Endothelial cell of umbilical vein (primary cell): ENCODE data around the gene KANK3. TPM values are rescaled to one million over a fixed set of nuclear protein-coding genes. Genes with fewer than 3 reads are reported as not detected.

ENCODE experiments used
- BruUV-seq: library from RNA; stranded (reverse); fragments of 400-500 nt; replicated peaks from 2 replicates; lab custom pipeline; 2021; lab: Mats Ljungman, UMichigan
- CTCF ChIA-PET: fragments of 300-600, 350-600 bp; sonication (Branson Sonifier 250); formaldehyde crosslinking; loops from one replicate; lab custom pipeline; 2021; ENCODE audit warnings: antibody characterized with exemption, inconsistent platforms; lab: Charles Lee
- POLR2A ChIA-PET: fragments of 300-600, 350-600 bp; sonication (Branson Sonifier 250); formaldehyde crosslinking; loops from one replicate; lab custom pipeline; 2021; ENCODE audit warnings: antibody characterized with exemption, inconsistent platforms; lab: Charles Lee
- DNase-seq: peaks from one replicate; pipeline ENCODE4 v3.0.0-alpha.2; 2011; ENCODE audit warnings: low read depth, low spot score
- FAIRE-seq: peaks from 2 replicates; lab custom pipeline; 2011; peaks lifted over from hg19 to GRCh38; lab: Jason Lieb, UNC
- H2AFZ ChIP-seq: 2 replicates; pipeline ENCODE4 v1.6.0; 2012; ENCODE audit warnings: low read depth, low read length, control low read depth, inconsistent platforms
- H3K27ac ChIP-seq: 2 replicates; pipeline ENCODE4 v1.5.1; 2011; ENCODE audit warnings: low read depth, mild to moderate bottlenecking, control low read depth, low read length, moderate library complexity; ENCODE audit not compliant: insufficient read depth
- H3K27me3 ChIP-seq, 2 experiments: 2 replicates each; pipeline versions ENCODE4 v1.6.0 to v1.6.1; 2011; ENCODE audit warnings: low read length in 2 of 2, mixed read lengths in 1 of 2; ENCODE audit not compliant: control insufficient read depth in 2 of 2, insufficient read depth in 2 of 2
- H3K36me3 ChIP-seq, 2 experiments: 2 replicates in 1 of 2; 3 replicates in 1 of 2; pipeline ENCODE4 v1.5.1; 2011; ENCODE audit warnings: low read length in 2 of 2, mild to moderate bottlenecking in 1 of 2, moderate library complexity in 1 of 2; ENCODE audit not compliant: control insufficient read depth in 2 of 2, insufficient read depth in 2 of 2; ENCODE audit errors: extremely low read depth in 1 of 2
- H3K4me1 ChIP-seq: 3 replicates; pipeline ENCODE4 v1.5.1; 2011; ENCODE audit warnings: mild to moderate bottlenecking, low read length; ENCODE audit not compliant: control insufficient read depth, insufficient read depth; ENCODE audit errors: extremely low read depth
- H3K4me2 ChIP-seq: 2 replicates; pipeline ENCODE4 v1.6.1; 2011; ENCODE audit warnings: low read length, control low read depth, mixed read lengths; ENCODE audit not compliant: insufficient read depth
- H3K4me3 ChIP-seq, 3 experiments: fragments of 200-600 bp in 1 of 3; sonication (generic), shearing (Covaris generic) in 1 of 3; replicated peaks in 1 of 3; 2 replicates each; pipeline ENCODE4 v1.5.1; 2011 to 2016; ENCODE audit warnings: control low read depth in 3 of 3, low read length in 3 of 3, mild to moderate bottlenecking in 2 of 3, inconsistent platforms in 1 of 3, low read depth in 1 of 3, moderate library complexity in 1 of 3; ENCODE audit not compliant: insufficient read depth in 1 of 3
- H3K79me2 ChIP-seq: 2 replicates; pipeline ENCODE4 v1.6.0; 2012; ENCODE audit warnings: low read length, inconsistent platforms; ENCODE audit not compliant: control insufficient read depth, insufficient read depth
- H3K9ac ChIP-seq: replicated peaks from 2 replicates; pipeline ENCODE3; 2011; ENCODE audit warnings: low read length, control low read depth; ENCODE audit not compliant: insufficient read depth; ENCODE audit errors: extremely low read depth
- H3K9me1 ChIP-seq: replicated peaks from 3 replicates; pipeline ENCODE4 v1.6.0; 2011; ENCODE audit warnings: mild to moderate bottlenecking, low read length; ENCODE audit not compliant: control insufficient read depth, insufficient read depth; ENCODE audit errors: extremely low read depth
- H3K9me3 ChIP-seq: replicated peaks from 2 replicates; pipeline ENCODE4 v1.5.1; 2012; ENCODE audit warnings: low read length, inconsistent platforms; ENCODE audit not compliant: control insufficient read depth, insufficient read depth
- H4K20me1 ChIP-seq: replicated peaks from 2 replicates; pipeline ENCODE3; 2011; ENCODE audit warnings: mild to moderate bottlenecking, low read length; ENCODE audit not compliant: control insufficient read depth, insufficient read depth; ENCODE audit errors: extremely low read depth
- EZH2 ChIP-seq: IDR thresholded peaks from 2 replicates; pipeline ENCODE4 v1.6.1; 2012; ENCODE audit warnings: borderline replicate concordance, low read depth, mild to moderate bottlenecking, moderate library complexity, low read length, inconsistent platforms; ENCODE audit not compliant: severe bottlenecking
- FOS ChIP-seq: IDR thresholded peaks from 2 replicates; pipeline ENCODE4 v1.6.1; 2011; ENCODE audit warnings: mild to moderate bottlenecking, low read length, moderate library complexity, borderline replicate concordance; ENCODE audit not compliant: insufficient read depth
- GATA2 ChIP-seq: IDR thresholded peaks from 2 replicates; pipeline ENCODE4 v1.7.0; 2011; ENCODE audit warnings: low read depth, mild to moderate bottlenecking, moderate library complexity, mixed read lengths, low read length; ENCODE audit not compliant: insufficient read length, insufficient read depth
- JUN ChIP-seq: IDR thresholded peaks from 2 replicates; pipeline ENCODE4 v1.6.1; 2011; ENCODE audit warnings: borderline replicate concordance, low read depth; ENCODE audit not compliant: insufficient read length, insufficient read depth
- MYC ChIP-seq: IDR thresholded peaks from one replicate; pipeline ENCODE4 v1.6.1; 2011; ENCODE audit warnings: mild to moderate bottlenecking, low read depth, low read length
- POLR2A ChIP-seq: IDR thresholded peaks from 2 replicates; pipeline ENCODE4 v1.6.1; 2012; ENCODE audit warnings: low read depth, mild to moderate bottlenecking, control low read depth, low read length
- POLR2AphosphoS5 ChIP-seq: IDR thresholded peaks from 2 replicates; pipeline ENCODE4 v1.6.1; 2012; ENCODE audit warnings: low read depth, mild to moderate bottlenecking, control low read depth, low read length, moderate library complexity; ENCODE audit not compliant: insufficient read depth
- dilution Hi-C: fragments of 300-500 bp; cut with MboI; formaldehyde crosslinking; loops from one replicate; pipeline ENCODE4 v1.15.0; 2019; ENCODE audit warnings: low sequenced_read_pairs; ENCODE audit not compliant: extremely low pct_ligation_motif_present
- intact Hi-C: fragments of 100-400 bp; cut with micrococcal nuclease; formaldehyde crosslinking; loops from one replicate; pipeline ENCODE4 v1.10.0; 2022
- polyA plus RNA-seq, 4 experiments: library from polyadenylated mRNA; depleted of rRNA in 3 of 4; stranded (reverse) in 3 of 4; unstranded in 1 of 4; fragments of >200 nt; gene quantifications; 2 replicates each; pipeline versions ENCODE4 v1.2.1 to v1.2.3, GENCODE V29; 2011 to 2012; ENCODE audit warnings: missing spikeins in 1 of 4
- total RNA-seq: library from RNA; stranded (reverse); gene quantifications from 2 replicates; pipeline ENCODE4 v1.2.3, GENCODE V29; 2021
- TF ChIP-seq, protein P1 (sequence below): IDR thresholded peaks from 2 replicates; pipeline ENCODE4 v1.6.1; 2011; ENCODE audit not compliant: insufficient read depth, insufficient read length
- TF ChIP-seq, protein P2 (sequence below), 2 donors: IDR thresholded peaks; 1 replicate in 1 of 2; 2 replicates in 1 of 2; pipeline ENCODE4 v1.5.1; 2011; ENCODE audit warnings: low read length in 2 of 2, mild to moderate bottlenecking in 2 of 2, moderate library complexity in 2 of 2, control low read depth in 1 of 2, inconsistent platforms in 1 of 2, low read depth in 1 of 2; ENCODE audit not compliant: insufficient read depth in 1 of 2; ENCODE audit errors: extremely low read depth in 1 of 2

The KANK3 gene
- total and polyA plus RNA-seq, 2 donors (not counting 3 experiments of a cell fraction or from before 2014, with no cell fraction given), result 22.1 to 30.0 TPM

DNA sequence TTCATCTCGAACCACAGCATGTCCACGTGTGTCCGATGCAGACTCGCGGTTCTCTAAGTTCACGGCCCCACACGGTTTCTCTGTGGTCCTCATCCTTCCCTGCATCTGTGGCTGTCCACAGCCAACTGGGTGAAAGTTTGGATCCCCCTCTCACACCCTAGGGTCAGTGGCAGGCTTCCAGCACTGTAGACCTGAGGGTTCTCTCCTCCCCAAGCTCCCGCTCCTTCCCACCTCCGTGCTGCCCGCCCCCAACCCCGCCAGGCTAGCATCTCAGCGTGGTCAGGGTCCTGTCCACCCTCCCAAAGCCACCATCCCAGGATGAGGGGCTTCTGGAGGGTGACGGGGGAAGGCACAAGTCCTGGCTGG, 23.9 kb upstream of the KANK3 start:
- peak overlapping the region; percentile 22 for H3K27ac ChIP-seq
- no peaks in the 10 kb centered on the region for H4K20me1 ChIP-seq
- no peaks in the 10 kb centered on the region for H3K27me3 ChIP-seq
- intact Hi-C loops (loop anchor here (1.0 kb wide), 3 partner anchors 12 to 28 kb away; partner anchors contain the start of gene RAB11B), dilution Hi-C loops (no loop called here)
- no peaks in the 10 kb centered on the region for H3K79me2 ChIP-seq
- DNase-seq, result no peak
- H3K9me1 ChIP-seq, result no peaks in the 10 kb centered on the region
- H2AFZ ChIP-seq, result no peak overlapping the region
- H3K4me1 ChIP-seq, result peaks cover 30% of the 10 kb centered on the region
- no peak overlapping the region for H3K4me2 ChIP-seq
- FAIRE-seq, result no peak
- TF ChIP-seq POLR2A (no peak), MYC (no peak), POLR2AphosphoS5 (no peak), FOS (no peak), GATA2 (no peak), JUN (no peak), EZH2 (no peak)
- TF ChIP-seq, protein P1, sequence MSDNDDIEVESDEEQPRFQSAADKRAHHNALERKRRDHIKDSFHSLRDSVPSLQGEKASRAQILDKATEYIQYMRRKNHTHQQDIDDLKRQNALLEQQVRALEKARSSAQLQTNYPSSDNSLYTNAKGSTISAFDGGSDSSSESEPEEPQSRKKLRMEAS, result no peak
- TF ChIP-seq, protein P2, sequence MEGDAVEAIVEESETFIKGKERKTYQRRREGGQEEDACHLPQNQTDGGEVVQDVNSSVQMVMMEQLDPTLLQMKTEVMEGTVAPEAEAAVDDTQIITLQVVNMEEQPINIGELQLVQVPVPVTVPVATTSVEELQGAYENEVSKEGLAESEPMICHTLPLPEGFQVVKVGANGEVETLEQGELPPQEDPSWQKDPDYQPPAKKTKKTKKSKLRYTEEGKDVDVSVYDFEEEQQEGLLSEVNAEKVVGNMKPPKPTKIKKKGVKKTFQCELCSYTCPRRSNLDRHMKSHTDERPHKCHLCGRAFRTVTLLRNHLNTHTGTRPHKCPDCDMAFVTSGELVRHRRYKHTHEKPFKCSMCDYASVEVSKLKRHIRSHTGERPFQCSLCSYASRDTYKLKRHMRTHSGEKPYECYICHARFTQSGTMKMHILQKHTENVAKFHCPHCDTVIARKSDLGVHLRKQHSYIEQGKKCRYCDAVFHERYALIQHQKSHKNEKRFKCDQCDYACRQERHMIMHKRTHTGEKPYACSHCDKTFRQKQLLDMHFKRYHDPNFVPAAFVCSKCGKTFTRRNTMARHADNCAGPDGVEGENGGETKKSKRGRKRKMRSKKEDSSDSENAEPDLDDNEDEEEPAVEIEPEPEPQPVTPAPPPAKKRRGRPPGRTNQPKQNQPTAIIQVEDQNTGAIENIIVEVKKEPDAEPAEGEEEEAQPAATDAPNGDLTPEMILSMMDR (IDR thresholded peaks at IDR 0.05; ENCODE audit: extremely low read depth in 1 of 2, insufficient read depth in 1 of 2, low read depth in 1 of 2, low read length in 2 of 2), result no peak
- no peaks in the 10 kb centered on the region for H3K36me3 ChIP-seq
- BruUV-seq, result no TSS peak
- POLR2A ChIA-PET, result interaction anchor here (1.6 kb wide), 1 partner anchor 24 kb away, joined by 4 read pairs; no protein-coding TSS in a partner anchor
- H3K9me3 ChIP-seq, result no peaks in the 10 kb centered on the region
- H3K9ac ChIP-seq, result no peak overlapping the region
- H3K4me3 ChIP-seq, result no peak overlapping the region
- CTCF ChIA-PET, result interaction anchor here (1.3 to 2.1 kb wide), 5 partner anchors 10 to 46 kb away, joined by 3 to 30 read pairs (median 6); partner anchors contain the start of gene MARCHF2
